Measurements from ENCODE around the gene CRAT.
A peak's percentile ranks its signal among the peaks of the same experiment; 100 is the strongest.

The CRAT gene

GRCh38 chr9:129149442-129149841, 38.8 kb upstream of the CRAT start:
- no peak for DNase-seq (ENCODE audit: low spot score)
- TF ChIP-seq CTCF (IDR thresholded peaks at IDR 0.05; ENCODE audit: extremely low read depth, missing control alignments): no peak

GRCh38 chr9:129148463-129149204, 38.0 kb upstream of the CRAT start:
- peak; percentile 48 for DNase-seq (ENCODE audit: low spot score)
- TF ChIP-seq CTCF (IDR thresholded peaks at IDR 0.05; ENCODE audit: extremely low read depth, missing control alignments): no peak

GRCh38 chr9:129146441-129146941, 35.9 kb upstream of the CRAT start:
- no peak for DNase-seq (ENCODE audit: low spot score)
- no peak for TF ChIP-seq CTCF (IDR thresholded peaks at IDR 0.05; ENCODE audit: extremely low read depth, missing control alignments)

GRCh38 chr9:129145841-129146292, 35.3 kb upstream of the CRAT start:
- no peak for TF ChIP-seq CTCF (IDR thresholded peaks at IDR 0.05; ENCODE audit: extremely low read depth, missing control alignments)
- no peak for DNase-seq (ENCODE audit: low spot score)

GRCh38 chr9:129145316-129145715, 34.7 kb upstream of the CRAT start:
- DNase-seq (ENCODE audit: low spot score): no peak
- no peak for TF ChIP-seq CTCF (IDR thresholded peaks at IDR 0.05; ENCODE audit: extremely low read depth, missing control alignments)

- peak; percentile 83 for DNase-seq (ENCODE audit: low spot score)
- TF ChIP-seq CTCF (IDR thresholded peaks at IDR 0.05; ENCODE audit: extremely low read depth, missing control alignments): peak; percentile 98
Observed at GRCh38 chr9:129143031-129143927, 32.7 kb upstream of the CRAT start.
